H1 (cell line): ENCODE results near the gene ADK. TPM values are rescaled to one million over a fixed set of nuclear protein-coding genes. Genes with fewer than 3 reads are reported as not detected.

Experiments used
- BCL11A ChIP-seq, 2 experiments: IDR thresholded peaks; one replicate each; pipeline ENCODE4 v1.6.1; 2011; ENCODE audit warnings: low read depth in 2 of 2, low read length in 2 of 2, mild to moderate bottlenecking in 2 of 2
- CREB1 ChIP-seq: IDR thresholded peaks from 2 replicates; pipeline ENCODE4 v1.6.1; 2012; ENCODE audit warnings: inconsistent platforms
- SP1 ChIP-seq: IDR thresholded peaks from 2 replicates; pipeline ENCODE4 v1.6.1; 2011; ENCODE audit warnings: low read depth, low read length
- polyA plus RNA-seq, 7 experiments: library from polyadenylated mRNA; depleted of rRNA in 3 of 7; stranded (reverse) in 5 of 7; unstranded in 2 of 7; fragments of >200 nt in 5 of 7; fragments of 200-250 nt in 2 of 7; gene quantifications; 1 replicate in 5 of 7; 2 replicates in 1 of 7; 4 replicates in 1 of 7; pipeline versions ENCODE4 v1.2.1 to v1.2.3, GENCODE V29; 2011 to 2013; ENCODE audit warnings: missing spikeins in 2 of 7, mixed read lengths in 2 of 7
- total RNA-seq: library from RNA; stranded (reverse); fragmentation: NEBNext Ultra II Directional; extraction: Animal tissue kit (Norgen Biotek cat#: 25700); gene quantifications from 2 replicates; pipeline ENCODE4 v1.2.1, GENCODE V29; 2021

Gene ADK
- total and polyA plus RNA-seq, 2 of the 8 experiments (the other 6 are each of a cell fraction or from before 2014, with no cell fraction given): 12.3 to 42.4 TPM

GRCh38 chr10:74121368-74121767, 29.7 kb upstream of the ADK start (continued):
- no peak for TF ChIP-seq SP1
- TF ChIP-seq CREB1: no peak
- no peak for TF ChIP-seq BCL11A (IDR thresholded peaks at IDR 0.05; ENCODE audit: low read depth in 2 of 2, low read length in 2 of 2)
- TF ChIP-seq, all 59 proteins: peak for 0
